ENCODE results near the gene CDC42BPG.

DNA sequence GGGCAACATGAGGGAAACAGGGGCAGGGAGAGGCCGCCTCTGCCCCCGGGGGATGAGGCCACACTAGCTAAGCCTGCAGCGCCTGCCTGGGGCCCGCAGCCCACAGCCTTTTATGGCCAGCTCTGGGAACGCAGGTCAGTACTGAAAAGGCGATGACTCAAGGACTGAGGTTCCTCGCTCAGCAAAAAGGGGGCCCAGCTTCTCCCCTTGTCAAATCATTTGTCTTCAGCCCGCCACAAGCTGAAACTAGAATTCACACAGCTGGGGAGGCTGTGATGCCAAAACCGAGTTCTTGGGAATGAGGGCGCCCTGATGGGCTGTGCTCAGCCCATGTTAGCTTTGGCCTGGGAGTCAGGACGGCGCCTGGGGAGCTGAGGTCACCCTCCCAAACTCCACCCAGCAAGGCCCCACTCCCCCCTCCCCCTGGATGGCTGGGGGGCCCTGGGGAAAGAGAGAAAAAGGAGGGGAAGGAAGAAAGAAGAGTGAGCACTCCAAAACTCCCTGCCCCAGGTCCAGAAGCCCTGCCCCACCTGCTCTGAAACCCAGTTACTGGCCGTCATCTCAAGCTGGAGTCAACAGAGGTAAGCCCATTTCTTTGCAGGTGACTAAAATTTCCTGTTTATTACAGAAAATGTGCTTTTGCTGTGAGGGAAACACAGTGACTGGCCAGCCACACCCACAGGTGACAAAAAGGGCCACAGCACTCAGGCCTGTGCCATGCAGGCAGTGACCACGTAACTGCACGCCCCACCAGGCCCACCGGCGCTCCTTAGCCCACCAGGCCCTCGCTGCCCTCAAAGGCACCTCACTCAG lies 20.2 kb upstream of the CDC42BPG start:
- TF ChIP-seq, protein P1, sequence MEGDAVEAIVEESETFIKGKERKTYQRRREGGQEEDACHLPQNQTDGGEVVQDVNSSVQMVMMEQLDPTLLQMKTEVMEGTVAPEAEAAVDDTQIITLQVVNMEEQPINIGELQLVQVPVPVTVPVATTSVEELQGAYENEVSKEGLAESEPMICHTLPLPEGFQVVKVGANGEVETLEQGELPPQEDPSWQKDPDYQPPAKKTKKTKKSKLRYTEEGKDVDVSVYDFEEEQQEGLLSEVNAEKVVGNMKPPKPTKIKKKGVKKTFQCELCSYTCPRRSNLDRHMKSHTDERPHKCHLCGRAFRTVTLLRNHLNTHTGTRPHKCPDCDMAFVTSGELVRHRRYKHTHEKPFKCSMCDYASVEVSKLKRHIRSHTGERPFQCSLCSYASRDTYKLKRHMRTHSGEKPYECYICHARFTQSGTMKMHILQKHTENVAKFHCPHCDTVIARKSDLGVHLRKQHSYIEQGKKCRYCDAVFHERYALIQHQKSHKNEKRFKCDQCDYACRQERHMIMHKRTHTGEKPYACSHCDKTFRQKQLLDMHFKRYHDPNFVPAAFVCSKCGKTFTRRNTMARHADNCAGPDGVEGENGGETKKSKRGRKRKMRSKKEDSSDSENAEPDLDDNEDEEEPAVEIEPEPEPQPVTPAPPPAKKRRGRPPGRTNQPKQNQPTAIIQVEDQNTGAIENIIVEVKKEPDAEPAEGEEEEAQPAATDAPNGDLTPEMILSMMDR (IDR thresholded peaks at IDR 0.05), result peak in 1 of 12 donors; percentile 7
- no peak for TF ChIP-seq POLR2A (IDR thresholded peaks at IDR 0.05)

Data from heart left ventricle (tissue), 13 donors.